OCI-LY7 (cell line): ENCODE data around the gene RSPRY1.

Source experiments
- CTCF ChIP-seq: fragments of 200-600 bp; sonication (generic); conservative IDR thresholded peaks from 2 replicates; pipeline ENCODE4 v1.5.1; 2014; ENCODE audit warnings: mild to moderate bottlenecking, antibody characterized with exemption, low read length, moderate library complexity, mixed read lengths
- EZH2phosphoT487 ChIP-seq: fragments of 200-600 bp; sonication (generic); IDR thresholded peaks from 2 replicates; pipeline ENCODE4 v1.6.1; 2018; ENCODE audit warnings: low read depth, borderline replicate concordance, mild to moderate bottlenecking, mixed run types, antibody characterized with exemption, low read length, moderate library complexity, mixed read lengths

GRCh38 chr16:57270221-57271062, 84.3 kb downstream of the RSPRY1 start:
- TF ChIP-seq EZH2phosphoT487 (no peak), CTCF (no peak)
